NOMO-1 treated with DMSO at 0.1 percent for 48 hours (cell line): ENCODE data around the gene ABCA1.

Source experiments
- DNase-seq: peaks from one replicate; lab custom pipeline; 2025; ENCODE audit not compliant: unreplicated experiment; lab: John Stamatoyannopoulos, UW

Gene ABCA1

DNA sequence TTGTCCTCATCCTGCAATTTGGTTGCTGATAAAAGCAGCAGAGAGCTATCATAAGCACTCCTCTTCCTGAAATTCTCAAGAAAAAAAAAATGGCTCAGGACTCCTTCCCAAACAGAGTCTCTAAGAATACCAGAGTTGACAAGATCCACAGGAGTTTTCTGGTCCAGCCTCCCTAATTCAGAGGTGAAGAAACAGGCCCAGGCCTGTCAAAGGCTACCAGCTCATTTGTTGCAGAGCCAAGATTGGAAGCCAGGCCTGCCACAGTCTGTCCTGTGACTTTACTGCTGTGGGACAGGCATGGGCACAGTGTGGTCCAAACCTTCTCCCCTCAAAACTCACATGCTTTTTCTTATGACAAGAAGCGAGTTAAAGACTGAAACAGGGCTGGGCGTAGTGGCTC is 122.5 kb downstream of the ABCA1 start:
- no peak for DNase-seq

DNA sequence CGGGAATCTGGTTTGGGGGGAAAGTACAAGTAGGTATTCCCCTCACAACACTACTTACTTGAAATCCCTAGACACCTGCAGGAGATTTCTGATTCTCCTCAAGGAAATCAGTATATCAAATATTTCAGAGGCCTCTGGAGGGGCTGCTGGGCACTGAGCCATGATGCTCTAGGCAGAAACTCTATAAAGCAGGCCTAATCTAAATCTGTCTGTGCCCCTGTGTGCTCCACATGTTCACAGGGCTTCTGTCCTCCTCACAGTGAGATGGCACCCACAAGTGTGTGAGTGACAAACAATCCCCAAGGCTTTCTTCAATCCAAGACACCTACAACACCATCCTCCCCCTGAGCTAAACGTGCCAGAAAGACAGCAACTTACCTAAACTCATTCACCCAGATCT is 125.0 kb downstream of the ABCA1 start:
- DNase-seq, result no peak

DNA sequence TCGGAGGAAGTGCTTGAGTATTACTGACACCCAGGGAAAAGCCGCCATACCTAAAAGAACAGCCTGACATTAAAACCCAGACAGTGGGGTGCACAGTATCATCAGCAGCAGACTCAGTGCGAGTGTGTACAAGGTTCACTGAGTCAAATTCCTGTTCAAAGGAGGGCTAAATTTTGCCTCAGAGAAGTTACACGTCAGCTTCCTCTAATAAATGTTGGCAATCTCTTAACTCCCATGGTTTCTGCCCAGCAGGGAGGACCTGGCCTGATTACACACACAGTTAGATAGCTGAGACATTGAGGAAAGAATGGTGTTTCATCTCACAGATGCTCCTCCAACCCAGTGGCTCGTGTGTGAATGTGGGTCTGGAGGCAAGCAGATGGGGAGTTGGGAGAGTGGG is 125.8 kb downstream of the ABCA1 start:
- DNase-seq, result no peak

DNA sequence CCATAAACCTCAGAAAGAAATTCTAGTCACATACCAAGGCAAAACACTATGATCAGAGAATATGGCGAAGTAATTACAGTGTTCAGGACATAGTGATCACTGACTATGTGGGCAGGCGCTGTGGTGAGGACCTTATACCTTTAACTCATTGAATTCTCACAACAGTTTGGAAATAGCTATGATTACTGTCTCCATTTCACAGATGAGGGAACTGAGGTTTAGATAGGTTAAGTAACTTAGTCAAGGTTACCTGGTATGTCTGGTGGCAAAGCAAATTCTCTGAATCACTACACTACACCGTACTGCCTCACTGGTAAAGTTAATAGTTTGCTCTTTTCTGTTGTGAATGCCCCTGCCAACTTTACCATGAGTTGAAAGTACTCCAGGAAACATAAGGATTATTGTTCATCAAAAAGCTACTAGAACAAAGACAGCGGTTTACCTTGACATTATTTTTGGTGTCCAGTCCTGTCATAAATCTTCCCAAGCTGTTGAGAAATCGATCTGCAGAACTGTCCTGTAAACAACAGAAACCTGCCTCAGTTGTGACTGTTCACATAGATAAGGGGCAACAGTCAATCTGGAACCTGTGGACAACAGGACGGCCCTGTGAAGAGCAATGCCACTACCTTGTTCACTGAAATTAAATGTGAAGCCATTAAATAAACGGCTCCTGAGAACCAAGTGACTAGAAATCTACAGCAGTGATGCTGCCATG is 127.7 kb downstream of the ABCA1 start:
- no peak for DNase-seq

DNA sequence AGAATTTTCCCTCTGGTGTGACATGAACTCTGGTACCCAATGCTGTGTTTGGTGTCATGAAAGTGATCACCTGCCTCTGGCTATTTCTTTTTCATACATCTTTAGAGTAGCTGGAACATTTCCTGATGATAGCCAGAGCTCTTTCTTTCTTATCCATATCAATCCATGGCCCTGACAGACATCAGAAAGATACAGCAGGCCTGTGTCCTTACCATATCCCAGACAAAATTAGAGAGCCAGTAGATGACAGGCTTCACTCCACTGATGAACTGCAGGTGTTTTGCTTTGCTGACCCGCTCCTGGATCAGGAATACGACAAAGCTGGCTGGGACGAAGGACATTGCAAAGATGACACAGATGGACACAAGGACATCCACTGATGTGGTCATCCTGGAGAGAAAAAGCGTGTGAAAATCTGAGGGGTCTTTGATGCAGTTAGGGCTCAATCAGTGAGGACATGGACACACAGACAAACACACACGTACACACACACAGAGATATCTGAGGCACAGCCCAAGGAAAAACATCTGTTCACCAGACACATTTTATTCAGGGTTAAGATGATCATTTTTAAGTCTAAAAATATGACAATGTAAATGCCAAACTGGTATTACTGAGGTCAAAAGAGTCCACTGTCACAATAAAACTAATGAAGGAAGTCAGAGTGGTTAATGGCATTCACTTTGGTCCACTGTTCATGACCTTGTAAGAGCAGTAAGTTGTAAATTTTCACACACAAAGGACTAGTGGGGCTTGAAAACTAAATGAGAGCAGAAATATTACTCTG is 129.6 kb downstream of the ABCA1 start:
- no peak for DNase-seq

DNA sequence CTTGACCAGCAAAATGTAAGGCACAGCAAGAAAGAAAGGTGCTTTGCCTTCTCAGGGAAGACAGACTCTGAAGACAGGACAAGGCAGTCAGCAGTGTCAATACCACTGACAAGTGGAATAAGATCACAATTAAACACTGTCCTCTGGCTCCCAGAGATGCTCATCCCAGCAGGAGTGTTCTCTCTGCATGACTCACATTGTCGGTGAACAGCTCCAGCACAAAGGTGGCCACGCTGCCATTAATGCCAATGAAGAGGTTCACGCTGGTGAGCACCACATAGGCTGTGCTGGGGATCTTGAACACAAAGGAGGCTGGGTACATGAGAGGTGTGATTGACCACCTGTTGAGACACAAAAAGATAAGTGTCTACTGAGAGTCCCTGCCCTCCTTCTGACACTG is 132.1 kb downstream of the ABCA1 start:
- DNase-seq, result no peak

DNA sequence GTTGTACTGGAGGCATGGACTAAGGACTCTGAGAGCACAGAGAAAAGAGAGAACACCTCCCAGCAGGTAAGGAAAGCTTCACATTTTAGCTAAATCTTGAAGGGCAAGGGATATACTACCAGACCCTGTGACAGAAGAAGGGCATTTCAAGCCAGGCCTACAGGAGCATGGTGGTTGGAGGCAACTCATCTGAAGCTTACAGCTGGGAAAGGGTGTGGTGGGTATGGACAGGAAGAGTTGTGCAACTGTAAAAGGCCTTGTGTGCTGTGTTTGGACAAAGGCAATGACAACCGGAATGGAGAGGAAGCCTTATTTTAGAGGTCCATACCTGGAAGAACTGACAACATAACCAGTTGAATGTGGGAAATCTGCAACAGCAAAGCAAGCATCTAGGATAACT is 132.9 kb downstream of the ABCA1 start:
- peak; percentile 69 for DNase-seq

DNA sequence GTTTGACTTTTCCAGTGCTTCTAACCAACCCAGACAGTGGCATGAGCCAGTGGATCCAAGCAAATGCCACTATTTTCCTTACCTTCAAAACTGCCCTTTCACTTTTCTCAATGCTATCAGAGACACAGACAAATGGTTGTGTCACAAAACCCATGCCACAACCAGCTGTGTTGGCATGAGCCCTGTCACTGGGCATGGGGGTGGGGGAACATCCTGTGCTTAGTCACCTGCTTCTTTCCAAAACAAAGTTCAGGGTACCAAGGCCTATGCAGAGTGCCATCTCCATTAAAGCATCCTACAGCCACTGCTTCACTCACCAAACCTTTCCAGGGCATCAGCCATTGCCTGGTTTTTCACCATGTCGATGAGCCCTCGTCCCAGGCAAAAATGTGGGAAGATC is 133.9 kb downstream of the ABCA1 start:
- no peak for DNase-seq

DNA sequence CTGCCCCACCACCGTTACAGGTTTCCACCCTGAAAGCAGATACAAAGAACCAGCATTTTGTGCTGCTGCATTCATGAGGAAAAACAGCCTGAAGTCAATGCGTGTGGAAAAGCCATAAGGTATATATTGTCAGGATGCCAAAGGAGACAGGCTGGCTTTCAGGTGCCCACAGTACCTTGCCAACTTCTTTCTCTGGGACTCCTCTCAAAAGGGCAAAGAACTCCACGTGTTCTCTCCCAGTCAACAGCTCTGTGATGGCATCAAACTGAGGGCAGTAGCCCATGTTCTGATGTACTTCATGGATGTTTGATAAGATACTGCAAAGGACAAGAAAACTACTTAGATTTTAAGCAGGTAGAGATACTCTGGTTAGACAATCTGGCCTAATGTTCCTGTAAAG is 139.7 kb downstream of the ABCA1 start:
- DNase-seq, result no peak

DNA sequence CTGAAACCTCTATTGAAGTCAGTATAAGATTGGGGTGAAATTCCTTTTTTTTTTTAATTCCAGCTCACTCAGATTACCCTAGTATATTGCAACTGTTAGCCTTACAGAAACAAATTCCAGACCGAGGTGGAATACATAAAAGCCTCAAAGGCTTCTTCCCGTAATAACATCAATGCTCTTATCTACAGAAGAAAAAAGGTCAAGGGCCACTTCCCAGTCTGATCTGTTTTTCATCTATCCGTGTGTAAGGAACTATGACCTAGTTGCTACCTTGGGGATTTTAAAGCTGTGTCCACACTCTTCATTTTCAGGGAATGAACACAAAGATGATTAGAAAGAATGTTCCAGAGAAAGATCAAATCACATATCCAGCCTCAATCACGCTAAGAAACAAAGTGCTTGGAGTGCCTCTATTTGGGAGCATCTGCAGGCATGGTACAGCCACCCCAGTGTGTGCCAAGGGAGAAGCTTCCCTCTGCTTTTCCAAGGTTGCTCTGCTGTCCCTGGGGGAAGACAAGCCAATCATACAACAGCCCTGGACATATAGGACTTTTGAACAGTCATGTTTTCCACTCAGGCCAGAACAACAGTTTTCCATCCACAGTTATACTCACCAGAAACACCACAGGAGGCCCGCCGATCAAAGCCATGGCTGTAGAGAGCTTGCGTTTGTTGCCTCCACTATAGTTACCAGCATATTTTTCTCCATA is 140.5 kb downstream of the ABCA1 start:
- DNase-seq, result no peak

DNA sequence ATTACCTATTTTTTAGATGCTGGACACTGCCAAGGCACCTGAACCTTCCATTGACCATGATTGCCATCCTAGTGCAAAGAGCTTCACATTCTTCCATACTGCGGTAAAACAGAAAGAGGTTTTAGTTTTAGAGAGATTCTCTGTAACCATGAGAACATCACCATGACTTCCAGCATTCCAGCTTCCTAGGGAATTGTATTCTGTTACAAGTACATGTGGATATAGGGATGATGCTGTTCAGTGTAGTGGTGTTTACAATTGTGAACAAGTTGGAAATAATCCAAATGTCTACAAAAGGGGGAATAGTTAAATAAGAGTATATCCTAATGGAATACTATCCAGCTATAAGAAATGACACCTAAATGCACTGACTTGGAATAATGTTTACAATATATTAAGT is 141.7 kb downstream of the ABCA1 start:
- DNase-seq, result no peak

DNA sequence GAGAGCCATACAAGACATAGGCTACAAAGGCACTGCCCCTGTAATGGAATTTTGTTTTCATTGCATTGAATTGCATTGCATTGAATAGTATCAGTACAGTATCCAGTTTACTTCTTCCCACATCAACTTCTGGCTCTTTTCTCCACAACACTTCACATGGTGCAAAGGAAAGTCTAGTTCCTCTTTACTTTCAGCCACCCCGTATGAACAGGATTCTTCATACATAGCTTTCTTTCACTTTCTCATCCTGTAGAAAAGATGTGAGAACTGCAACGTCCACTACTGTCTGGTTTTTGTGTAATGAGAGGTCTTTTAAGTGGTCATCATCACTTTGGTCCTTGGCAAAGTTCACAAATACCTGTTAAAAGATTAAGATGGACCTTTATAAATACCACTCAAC is 143.9 kb downstream of the ABCA1 start:
- DNase-seq, result peak; percentile 72

DNA sequence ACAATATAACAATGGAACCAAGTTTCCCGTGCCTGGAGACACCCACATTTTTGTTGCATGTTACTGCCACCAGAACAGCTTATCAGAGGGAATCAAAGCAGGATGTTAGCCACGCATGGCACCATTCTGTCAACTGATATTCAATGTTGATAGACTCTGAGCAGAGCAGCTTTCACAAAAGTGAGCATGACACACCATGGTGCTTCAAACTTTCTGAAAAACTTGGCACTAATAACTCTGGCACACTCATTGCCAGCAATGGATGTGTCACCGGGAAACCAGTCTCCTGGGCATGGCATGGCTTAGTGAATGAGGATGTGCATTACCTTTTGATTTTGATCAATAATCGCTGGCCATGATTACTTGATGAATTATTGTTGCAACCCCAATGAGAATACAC is 144.4 kb downstream of the ABCA1 start:
- no peak for DNase-seq

DNA sequence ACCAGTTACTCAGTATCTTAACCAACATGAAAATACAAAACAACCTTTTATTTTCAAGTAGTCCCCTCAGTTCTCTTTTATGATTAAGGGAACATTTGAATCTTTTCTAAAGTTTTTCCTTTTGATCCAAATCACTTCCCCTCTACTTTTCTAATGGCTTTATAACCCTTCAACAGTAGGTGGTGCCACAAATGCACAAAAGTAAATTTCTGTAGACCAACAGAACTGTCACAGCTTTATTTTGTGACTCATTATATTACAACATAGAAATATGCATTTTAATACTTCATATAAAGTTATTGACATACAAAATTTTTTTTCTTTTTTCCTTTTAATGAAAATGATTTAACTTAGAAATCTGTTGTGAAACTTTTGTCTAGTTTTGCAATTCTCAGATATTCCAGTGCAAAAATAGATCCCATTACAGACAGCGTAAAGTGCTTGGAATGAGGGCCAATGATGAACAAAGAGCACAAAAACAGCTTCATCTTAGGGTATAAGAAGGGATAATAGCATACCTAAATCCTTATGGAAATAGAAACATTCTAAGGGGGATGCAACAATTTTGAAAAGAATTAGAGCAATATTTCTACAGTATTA is 147.1 kb downstream of the ABCA1 start:
- DNase-seq, result peak; percentile 77

DNA sequence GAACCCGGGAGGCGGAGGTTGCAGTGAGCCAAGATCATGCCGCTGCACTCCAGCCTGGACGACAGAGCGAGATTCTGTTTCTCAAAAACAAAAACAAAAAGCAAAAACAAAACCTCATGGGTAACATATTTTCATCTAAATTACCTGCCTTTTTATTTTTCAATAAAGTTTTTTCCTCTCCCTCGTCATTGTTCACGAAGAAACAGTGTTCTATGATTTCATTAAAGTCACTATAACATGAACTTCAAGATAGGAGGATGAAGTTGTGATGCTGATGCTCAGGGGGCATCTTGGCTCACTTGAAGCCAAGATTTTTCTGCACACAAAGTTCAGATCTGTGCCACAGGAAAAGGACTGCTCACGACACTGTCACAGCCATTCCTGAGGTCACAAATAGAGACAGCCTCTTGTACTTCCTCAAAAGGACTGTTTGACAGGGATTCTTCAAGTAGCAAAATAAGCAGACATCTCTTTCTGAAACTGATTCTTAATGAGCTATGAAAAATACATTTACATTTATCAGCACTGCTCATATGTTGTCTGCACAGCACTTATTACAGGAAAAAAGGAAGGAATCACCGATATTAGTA is 147.9 kb downstream of the ABCA1 start:
- peak; percentile 50 for DNase-seq

DNA sequence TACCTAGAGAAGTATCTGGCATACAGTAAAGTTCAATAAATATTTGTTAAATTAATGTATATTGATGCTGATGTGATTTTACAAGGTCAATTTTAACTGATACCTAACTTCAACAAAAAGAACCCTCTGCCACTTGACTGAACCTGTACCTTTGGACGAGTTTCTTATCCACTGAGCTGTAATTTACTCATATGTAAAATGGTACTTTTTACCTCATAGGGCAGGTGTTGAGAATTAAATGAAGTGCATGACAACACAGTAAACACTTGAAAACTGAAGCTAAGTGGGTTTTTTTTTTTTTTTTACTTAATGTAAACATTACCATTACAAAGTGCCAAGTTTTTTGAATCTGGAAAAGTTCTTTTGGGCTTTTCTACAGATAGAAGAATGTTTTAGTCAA is 148.6 kb downstream of the ABCA1 start:
- DNase-seq, result no peak

DNA sequence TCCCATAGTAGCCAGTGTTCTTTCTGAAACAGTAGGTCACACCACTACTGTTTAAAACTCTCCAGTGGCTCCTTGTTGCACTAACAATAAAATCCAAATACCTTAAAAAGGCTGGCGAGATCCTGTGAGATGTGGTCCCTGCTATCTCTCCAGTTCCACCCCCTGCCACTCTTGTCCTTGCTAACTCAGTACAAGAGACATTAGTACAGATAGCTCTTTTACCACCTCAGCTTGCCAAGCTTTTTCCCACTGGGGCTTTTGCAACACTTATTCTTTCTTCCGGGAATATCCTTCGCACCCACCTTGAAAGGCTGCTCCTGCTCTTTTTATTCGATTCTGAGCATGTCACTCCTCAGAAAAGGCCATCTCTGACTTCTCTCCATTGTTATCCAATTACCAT is 149.2 kb downstream of the ABCA1 start:
- DNase-seq, result no peak

DNA sequence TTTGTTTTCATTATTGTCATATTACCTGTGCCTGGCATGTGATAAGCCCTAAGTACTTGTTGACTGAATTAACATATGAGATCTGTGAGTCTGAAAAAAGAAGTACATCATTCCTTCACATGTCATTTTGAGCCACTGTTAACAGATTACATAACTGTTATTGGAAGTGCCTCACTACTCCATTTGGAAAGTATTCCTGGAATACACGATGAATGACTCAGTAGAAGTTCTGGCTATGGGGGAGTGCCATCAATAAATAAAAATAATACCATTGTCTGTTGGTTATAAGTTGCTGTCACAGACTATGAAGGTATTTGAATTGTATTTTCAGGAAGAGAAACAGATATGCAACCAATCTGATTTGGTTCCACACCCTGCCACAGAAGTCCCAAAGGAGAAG is 151.2 kb downstream of the ABCA1 start:
- DNase-seq, result no peak

DNA sequence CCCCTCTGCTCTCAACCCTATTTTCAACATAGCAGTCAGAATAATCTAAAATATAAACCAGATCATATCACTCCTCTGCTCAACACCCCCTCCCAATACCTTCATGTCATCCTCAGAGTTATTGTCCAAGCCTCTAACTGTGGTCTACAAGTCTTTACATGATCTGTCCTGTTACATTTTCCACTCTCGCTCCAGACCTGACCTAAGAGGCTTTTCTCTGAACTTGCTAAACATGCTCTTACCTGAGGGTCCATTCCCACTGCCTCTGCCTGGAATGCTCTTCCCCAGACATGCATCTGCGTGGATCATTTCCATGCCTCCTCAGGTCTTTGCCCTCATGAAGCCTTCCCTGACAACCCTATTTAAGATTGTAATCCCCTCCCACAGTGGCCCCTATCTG is 152.0 kb downstream of the ABCA1 start:
- no peak for DNase-seq

DNA sequence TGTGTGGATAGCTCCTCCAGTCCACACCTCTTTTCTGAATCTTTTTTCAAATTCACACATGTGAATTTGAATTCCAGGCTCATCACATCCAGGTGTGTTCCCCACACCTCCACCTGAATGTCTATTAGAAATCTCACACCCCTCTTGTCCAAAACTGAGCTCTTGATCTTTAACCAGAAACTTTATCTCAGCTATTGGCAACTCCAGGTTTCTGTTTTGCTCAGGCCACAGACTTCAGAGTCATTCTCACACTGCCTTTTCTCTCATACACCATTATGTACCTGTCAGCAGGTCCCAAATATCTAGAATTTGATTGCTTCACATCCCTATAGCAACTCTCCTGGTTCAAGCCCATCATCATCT is 152.4 kb downstream of the ABCA1 start:
- no peak for DNase-seq

DNA sequence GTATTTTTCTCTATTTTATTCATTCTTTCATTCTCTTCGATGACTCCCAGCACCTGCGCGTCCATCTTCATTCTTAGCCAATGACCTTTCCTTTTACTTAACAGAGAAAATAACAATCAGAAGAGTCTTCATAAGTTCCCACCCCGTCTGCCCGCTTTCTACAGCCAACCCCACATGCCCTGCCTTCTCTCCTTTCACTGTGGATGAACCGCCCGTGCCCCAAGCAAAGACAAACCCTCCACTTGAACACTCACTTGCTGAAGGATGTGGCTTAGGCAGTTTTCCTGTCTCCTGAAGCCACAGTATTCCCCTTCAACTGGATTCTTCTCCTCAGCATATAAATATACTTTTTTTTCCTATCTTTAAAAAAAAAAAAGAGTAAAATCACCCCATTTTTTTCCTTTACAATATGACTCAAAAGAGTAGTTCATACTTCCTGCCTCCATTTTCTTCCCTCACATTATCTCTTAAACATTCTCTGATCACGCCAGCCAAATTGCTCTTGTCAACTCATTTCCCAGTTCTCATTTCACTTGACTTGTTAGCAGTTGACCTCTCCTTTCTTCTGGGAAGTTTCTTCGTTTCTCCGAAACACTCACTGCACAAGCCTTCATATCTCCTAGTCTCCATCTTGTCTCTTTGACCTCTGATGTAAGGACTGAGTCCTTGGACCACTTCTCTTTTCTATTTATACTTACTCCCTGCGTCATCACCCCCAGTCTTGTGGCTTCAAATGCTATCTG is 153.0 kb downstream of the ABCA1 start:
- peak; percentile 95 for DNase-seq
